DND-41 (cell line): ENCODE data around the gene CACNB2.

Source experiments
- EZH2 ChIP-seq: IDR thresholded peaks from 3 replicates; pipeline ENCODE4 v1.6.1; 2012; ENCODE audit warnings: borderline replicate concordance, low read depth, mild to moderate bottlenecking, moderate library complexity, low read length, inconsistent platforms; ENCODE audit not compliant: severe bottlenecking
- TF ChIP-seq, protein P1 (sequence below): IDR thresholded peaks from 2 replicates; pipeline ENCODE4 v1.5.1; 2012; ENCODE audit warnings: borderline replicate concordance, low read length, moderate library complexity, mild to moderate bottlenecking; ENCODE audit not compliant: poor library complexity, severe bottlenecking; ENCODE audit errors: extremely low read depth

DNA sequence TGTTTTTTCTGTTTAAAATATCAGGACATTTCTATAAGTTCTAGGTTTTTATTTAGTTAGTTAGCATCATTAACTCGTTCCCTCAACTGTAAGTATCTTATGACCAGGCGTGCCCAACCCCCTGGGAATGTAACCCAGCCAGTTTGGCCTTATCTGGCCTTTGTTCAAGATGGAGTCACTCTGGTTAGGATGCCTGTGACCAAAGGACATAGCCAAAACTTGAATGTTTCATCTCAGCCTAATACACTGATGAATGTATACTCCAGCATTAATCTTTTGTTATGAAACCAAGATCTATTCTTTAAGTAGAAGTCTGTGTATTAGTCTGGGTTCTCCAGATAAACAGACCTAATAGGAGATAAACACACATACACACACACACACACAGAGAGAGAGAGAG is 279.7 kb downstream of the CACNB2 start:
- TF ChIP-seq, protein P1, sequence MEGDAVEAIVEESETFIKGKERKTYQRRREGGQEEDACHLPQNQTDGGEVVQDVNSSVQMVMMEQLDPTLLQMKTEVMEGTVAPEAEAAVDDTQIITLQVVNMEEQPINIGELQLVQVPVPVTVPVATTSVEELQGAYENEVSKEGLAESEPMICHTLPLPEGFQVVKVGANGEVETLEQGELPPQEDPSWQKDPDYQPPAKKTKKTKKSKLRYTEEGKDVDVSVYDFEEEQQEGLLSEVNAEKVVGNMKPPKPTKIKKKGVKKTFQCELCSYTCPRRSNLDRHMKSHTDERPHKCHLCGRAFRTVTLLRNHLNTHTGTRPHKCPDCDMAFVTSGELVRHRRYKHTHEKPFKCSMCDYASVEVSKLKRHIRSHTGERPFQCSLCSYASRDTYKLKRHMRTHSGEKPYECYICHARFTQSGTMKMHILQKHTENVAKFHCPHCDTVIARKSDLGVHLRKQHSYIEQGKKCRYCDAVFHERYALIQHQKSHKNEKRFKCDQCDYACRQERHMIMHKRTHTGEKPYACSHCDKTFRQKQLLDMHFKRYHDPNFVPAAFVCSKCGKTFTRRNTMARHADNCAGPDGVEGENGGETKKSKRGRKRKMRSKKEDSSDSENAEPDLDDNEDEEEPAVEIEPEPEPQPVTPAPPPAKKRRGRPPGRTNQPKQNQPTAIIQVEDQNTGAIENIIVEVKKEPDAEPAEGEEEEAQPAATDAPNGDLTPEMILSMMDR, result no peak
- no peak for TF ChIP-seq EZH2
